ENCODE measurements around the gene ZFPL1. TPM values are rescaled to one million over a fixed set of nuclear protein-coding genes. Genes with fewer than 3 reads are reported as not detected.
A peak's percentile ranks its signal among the peaks of the same experiment; 100 is the strongest.

The ZFPL1 gene
- total and polyA plus RNA-seq, 10 of the 15 experiments (the other 5 are each of a cell fraction or from before 2014, with no cell fraction given), result 2.2 to 37.8 (median 27.0) TPM

DNA sequence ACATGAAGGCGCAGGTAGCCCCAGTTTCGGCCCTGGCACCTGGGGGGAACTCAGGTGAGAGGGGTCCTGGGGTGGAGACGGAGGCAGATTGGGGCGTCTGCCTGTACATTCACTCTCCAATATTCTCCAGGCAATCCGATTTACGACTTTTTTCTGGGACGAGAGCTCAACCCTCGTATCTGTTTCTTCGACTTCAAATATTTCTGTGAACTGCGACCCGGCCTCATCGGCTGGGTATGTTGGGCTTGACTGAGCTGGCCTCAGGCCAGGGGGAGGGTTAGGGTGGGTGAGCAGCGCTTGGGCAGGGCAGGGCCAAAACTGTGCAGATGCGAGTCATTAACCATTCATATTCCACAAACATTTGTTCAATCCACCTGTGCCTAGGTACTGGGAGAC lies 29.3 kb downstream of the ZFPL1 start:
- no peak for FAIRE-seq
- H2AFZ ChIP-seq (ENCODE audit: control insufficient read depth, low read depth, low read length), result no peak overlapping the region; the same call in 1 of the 2 replicates

DNA sequence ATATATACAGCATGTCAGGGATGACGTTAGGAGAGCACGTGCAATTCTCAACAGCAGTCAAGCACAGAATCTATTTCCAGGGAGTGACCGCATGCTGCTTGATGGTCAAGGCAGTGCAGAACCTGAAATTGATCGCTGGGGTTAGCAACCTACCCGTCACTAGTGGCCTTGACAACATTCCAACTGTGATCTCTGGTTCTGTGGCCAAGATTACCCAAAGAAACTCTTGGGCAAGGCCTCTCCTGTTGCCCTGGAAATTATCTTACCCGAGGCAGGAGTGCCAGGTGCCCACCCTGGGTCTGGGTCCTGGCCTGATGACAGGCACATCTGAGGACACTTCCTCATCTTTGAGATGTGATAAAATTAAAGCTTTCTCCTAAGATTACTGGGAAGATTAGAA lies 29.8 kb downstream of the ZFPL1 start:
- H3K9ac ChIP-seq (ENCODE audit: control insufficient read depth, insufficient read depth, low read length), result no peak overlapping the region
- peak overlapping the region; percentile 95; the same call in 1 of the 2 replicates for H3K4me2 ChIP-seq (ENCODE audit: control insufficient read depth, insufficient read depth)
- RAD21 ChIA-PET (ENCODE audit: unreplicated experiment), result interaction anchor here (1.2 kb wide), 1 partner anchor 62 kb away, joined by 4 read pairs; no protein-coding TSS in a partner anchor
- POLR2A ChIA-PET, result no interaction called here
- DNase-seq (ENCODE audit: low read depth, low spot score), result no peak
- in situ Hi-C loops (cut with MboI), result no loop called here
- BruUV-seq (replicated peaks), result TSS peak; percentile 54
- no peaks in the 10 kb centered on the region for H3K9me3 ChIP-seq (replicated peaks; ENCODE audit: control insufficient read depth, insufficient read depth, low read length)
- no peak overlapping the region for H3K27ac ChIP-seq (ENCODE audit: control insufficient read depth, insufficient read depth)
- FAIRE-seq, result no peak
- ATAC-seq, result no peak
- H3K27me3 ChIP-seq (replicated peaks in 1 of 2; ENCODE audit: control insufficient read depth in 2 of 2, insufficient read depth in 2 of 2, low read length in 1 of 2), result no peaks in the 10 kb centered on the region
- H2AFZ ChIP-seq (ENCODE audit: control insufficient read depth, low read depth, low read length), result no peak overlapping the region
- peaks cover 20% of the 10 kb centered on the region for H3K79me2 ChIP-seq (ENCODE audit: control insufficient read depth, insufficient read depth, low read length)
- CTCF ChIA-PET, result interaction anchor here (0.7 to 6.3 kb wide), 12 partner anchors 8 to 266 kb away, joined by 3 to 93 read pairs (median 8); partner anchors contain the start of genes ARL2, CAPN1, FAU and MRPL49
- 70% methylated on average over 6 of the region's 6 CpGs for WGBS (ENCODE audit: insufficient coverage, insufficient replicate concordance, low lambda C conversion rate, missing lambda C conversion rate)
- no peaks in the 10 kb centered on the region; the same call in 1 of the 2 replicates for H4K20me1 ChIP-seq (ENCODE audit: control insufficient read depth, insufficient read depth)
- H3K4me1 ChIP-seq (ENCODE audit: control insufficient read depth, insufficient read depth, low read length), result peaks cover 24% of the 10 kb centered on the region
- SMC1A ChIA-PET (ENCODE audit: uncharacterized antibody, unreplicated experiment), result interaction anchor here (0.7 to 1.2 kb wide), 2 partner anchors 68 to 87 kb away, joined by 3 read pairs; partner anchors contain the start of genes CAPN1 and SNX15
- peaks cover 8 to 13% of the 10 kb centered on the region in 2 experiments for H3K36me3 ChIP-seq (ENCODE audit: control insufficient read depth in 2 of 2, insufficient read depth in 2 of 2, low read length in 1 of 2)
- intact Hi-C loops (cut with micrococcal nuclease; ENCODE audit: unreplicated experiment), result loop anchor here (5.0 to 10.0 kb wide), 4 partner anchors 68 to 339 kb away; partner anchors contain the start of genes ATG2A, CAPN1, DPF2 and SF1
- TF ChIP-seq RB1 (IDR thresholded peaks at IDR 0.05; ENCODE audit: borderline replicate concordance) (no peak), IRF4 (IDR thresholded peaks at IDR 0.05; ENCODE audit: low read depth, low read length) (no peak)
- TF ChIP-seq, protein P1, sequence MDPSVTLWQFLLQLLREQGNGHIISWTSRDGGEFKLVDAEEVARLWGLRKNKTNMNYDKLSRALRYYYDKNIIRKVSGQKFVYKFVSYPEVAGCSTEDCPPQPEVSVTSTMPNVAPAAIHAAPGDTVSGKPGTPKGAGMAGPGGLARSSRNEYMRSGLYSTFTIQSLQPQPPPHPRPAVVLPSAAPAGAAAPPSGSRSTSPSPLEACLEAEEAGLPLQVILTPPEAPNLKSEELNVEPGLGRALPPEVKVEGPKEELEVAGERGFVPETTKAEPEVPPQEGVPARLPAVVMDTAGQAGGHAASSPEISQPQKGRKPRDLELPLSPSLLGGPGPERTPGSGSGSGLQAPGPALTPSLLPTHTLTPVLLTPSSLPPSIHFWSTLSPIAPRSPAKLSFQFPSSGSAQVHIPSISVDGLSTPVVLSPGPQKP (IDR thresholded peaks at IDR 0.05; ENCODE audit: low read depth, low read length), result no peak
- H3K4me3 ChIP-seq, result no peak overlapping the region

More for the DNA sequence above, 29.3 kb downstream of the ZFPL1 start:
- H3K4me3 ChIP-seq, result peak overlapping the region; percentile 85
- TF ChIP-seq EED (IDR thresholded peaks at IDR 0.05; ENCODE audit: low read depth) (no peak), PML (IDR thresholded peaks at IDR 0.05; ENCODE audit: low read length) (0 out of 2 replicates have a peak, but pooled peaks have one; percentile 37), RAD21 (IDR thresholded peaks at IDR 0.05; ENCODE audit: insufficient read depth, low read depth, low read length) (no peak), SMAD1 (IDR thresholded peaks at IDR 0.05; ENCODE audit: low read depth, partially characterized antibody) (no peak), CBX5 (IDR thresholded peaks at IDR 0.05; ENCODE audit: low read depth) (no peak)
- CTCF ChIA-PET, result interaction anchor here (0.7 to 6.3 kb wide), 23 partner anchors 8 to 265 kb away, joined by 3 to 93 read pairs (median 4); partner anchors contain the start of genes ARL2, CAPN1, DPF2 and FAU
- POLR2A ChIA-PET, result interaction anchor here (1.4 to 2.4 kb wide), 4 partner anchors 8 to 88 kb away, joined by 3 to 31 read pairs (median 8); partner anchors contain the start of genes CAPN1, FAU and MRPL49
- no peaks in the 10 kb centered on the region for H3K9me3 ChIP-seq (replicated peaks; ENCODE audit: control insufficient read depth, insufficient read depth, low read length)
- in situ Hi-C loops (cut with MboI) (no loop called here), intact Hi-C loops (cut with micrococcal nuclease; ENCODE audit: unreplicated experiment) (loop anchor here (5.0 to 10.0 kb wide), 4 partner anchors 69 to 339 kb away; partner anchors contain the start of genes ATG2A, CAPN1, DPF2 and SF1)
- H3K4me1 ChIP-seq (ENCODE audit: control insufficient read depth, insufficient read depth, low read length), result peaks cover 24% of the 10 kb centered on the region
- no peaks in the 10 kb centered on the region; the same call in 1 of the 2 replicates for H4K20me1 ChIP-seq (ENCODE audit: control insufficient read depth, insufficient read depth)
- peak overlapping the region; percentile 95 for H3K4me2 ChIP-seq (ENCODE audit: control insufficient read depth, insufficient read depth)
- WGBS (ENCODE audit: insufficient coverage, insufficient replicate concordance, low lambda C conversion rate, missing lambda C conversion rate), result 7% methylated on average over 14 of the region's 14 CpGs
- no peak for DNase-seq (ENCODE audit: low read depth, low spot score)
- H3K27me3 ChIP-seq (replicated peaks in 1 of 2; ENCODE audit: control insufficient read depth in 2 of 2, insufficient read depth in 2 of 2, low read length in 1 of 2), result no peaks in the 10 kb centered on the region
- peak overlapping the region; percentile 42; the same call in 1 of the 2 replicates for H3K9ac ChIP-seq (ENCODE audit: control insufficient read depth, insufficient read depth, low read length)
- peaks cover 8 to 10% of the 10 kb centered on the region in 2 experiments; a peak in 3 of 4 replicates for H3K36me3 ChIP-seq (ENCODE audit: control insufficient read depth in 2 of 2, insufficient read depth in 2 of 2, low read length in 1 of 2)
- peaks cover 20% of the 10 kb centered on the region for H3K79me2 ChIP-seq (ENCODE audit: control insufficient read depth, insufficient read depth, low read length)
- ATAC-seq, result no peak
- RAD21 ChIA-PET (ENCODE audit: unreplicated experiment), result interaction anchor here (1.0 to 3.8 kb wide), 7 partner anchors 8 to 266 kb away, joined by 3 to 59 read pairs (median 5); partner anchors contain the start of genes CAPN1, DPF2, FAU and MRPL49
- SMC1A ChIA-PET (ENCODE audit: uncharacterized antibody, unreplicated experiment), result interaction anchor here (0.7 to 1.3 kb wide), 3 partner anchors 68 to 100 kb away, joined by 3 read pairs; partner anchors contain the start of genes CAPN1 and SNX15
- BruUV-seq (replicated peaks), result no TSS peak
- H3K27ac ChIP-seq (ENCODE audit: control insufficient read depth, insufficient read depth), result no peak overlapping the region

All from GM12878 (cell line).